Large intestine (tissue), 12 donors: ENCODE results near the gene TAF12. TPM values are rescaled to one million over a fixed set of nuclear protein-coding genes. Genes with fewer than 3 reads are reported as not detected.
"Not testable (repeated sequence)": the region's sequence is repeated elsewhere in the genome, so short reads cannot be mapped to it uniquely, and the experiment has no call there.

ENCODE experiments used
- DNase-seq, 2 donors: peaks; one replicate each; pipeline versions ENCODE4 v3.0.0 to v3.0.0-alpha.2; 2013
- H3K27ac ChIP-seq: one replicate; pipeline ENCODE4 v1.5.1; 2013; ENCODE audit warnings: low read length
- H3K27me3 ChIP-seq: 2 replicates; pipeline ENCODE4 v1.6.1; 2013; ENCODE audit warnings: low read length; ENCODE audit not compliant: control insufficient read depth, insufficient read depth
- H3K36me3 ChIP-seq: 2 replicates; pipeline ENCODE4 v1.6.1; 2013; ENCODE audit warnings: low read length; ENCODE audit not compliant: control insufficient read depth, insufficient read depth
- H3K4me1 ChIP-seq: one replicate; pipeline ENCODE4 v1.6.1; 2013; ENCODE audit warnings: low read length; ENCODE audit not compliant: control insufficient read depth, insufficient read depth
- H3K4me3 ChIP-seq: one replicate; pipeline ENCODE4 v1.5.1; 2013; ENCODE audit warnings: low read length
- H3K9me3 ChIP-seq: one replicate; pipeline ENCODE4 v1.6.1; 2013; ENCODE audit warnings: mild to moderate bottlenecking, low read depth, low read length, moderate library complexity; ENCODE audit not compliant: control insufficient read depth
- WGBS: methylation state at CpG from one replicate; pipeline ENCODE4 v1.1.5; 2013; ENCODE audit warnings: low lambda C conversion rate; ENCODE audit not compliant: insufficient coverage; 5-methylcytosine and 5-hydroxymethylcytosine counted together
- long read RNA-seq, 11 donors: transcript quantifications; one replicate each; lab custom pipeline, GENCODE V29; 2026
- polyA plus RNA-seq: library from polyadenylated mRNA; unstranded; fragments of 120-200 nt; gene quantifications from one replicate; pipeline ENCODE4 v1.2.1, GENCODE V29; 2013

The TAF12 gene
- 27.5 TPM for polyA plus RNA-seq
- long read RNA-seq, donor 1, transcript TAF12-202 (6 exons, 1,334 nt): major isoform, 10 of 11 reads
- long read RNA-seq, donor 1, partial matches to known transcripts: 0 of 11 reads
- long read RNA-seq, donor 1, other reads (novel, unspliced or antisense): 0 of 11 reads
- long read RNA-seq, donor 2, transcript TAF12-202 (6 exons, 1,334 nt): major isoform, 10 of 128 reads
- long read RNA-seq, donor 2, partial matches to known transcripts: 118 of 128 reads
- long read RNA-seq, donor 2, other reads (novel, unspliced or antisense): 0 of 128 reads
- long read RNA-seq, donor 3: 0 reads
- long read RNA-seq, donor 4, partial matches to known transcripts: 0 of 1 reads
- long read RNA-seq, donor 4, other reads (novel, unspliced or antisense): 0 of 1 reads
- long read RNA-seq, donor 5, transcript TAF12-202 (6 exons, 1,334 nt): major isoform, 8 of 14 reads
- long read RNA-seq, donor 5, partial matches to known transcripts: 6 of 14 reads
- long read RNA-seq, donor 5, other reads (novel, unspliced or antisense): 0 of 14 reads
- long read RNA-seq, donor 6, transcript TAF12-202 (6 exons, 1,334 nt): major isoform, 18 of 18 reads
- long read RNA-seq, donor 6, partial matches to known transcripts: 0 of 18 reads
- long read RNA-seq, donor 6, other reads (novel, unspliced or antisense): 0 of 18 reads
- long read RNA-seq, donor 7, transcript TAF12-202 (6 exons, 1,334 nt): major isoform, 7 of 7 reads
- long read RNA-seq, donor 7, partial matches to known transcripts: 0 of 7 reads
- long read RNA-seq, donor 7, other reads (novel, unspliced or antisense): 0 of 7 reads
- long read RNA-seq, donor 8, transcript TAF12-202 (6 exons, 1,334 nt): major isoform, 14 of 75 reads
- long read RNA-seq, donor 8, partial matches to known transcripts: 61 of 75 reads
- long read RNA-seq, donor 8, other reads (novel, unspliced or antisense): 0 of 75 reads
- long read RNA-seq, donor 9, transcript TAF12-202 (6 exons, 1,334 nt): major isoform, 15 of 15 reads
- long read RNA-seq, donor 9, partial matches to known transcripts: 0 of 15 reads
- long read RNA-seq, donor 9, other reads (novel, unspliced or antisense): 0 of 15 reads
- long read RNA-seq, donor 10, transcript TAF12-202 (6 exons, 1,334 nt): major isoform, 23 of 92 reads
- long read RNA-seq, donor 10, partial matches to known transcripts: 69 of 92 reads
- long read RNA-seq, donor 10, other reads (novel, unspliced or antisense): 0 of 92 reads
- long read RNA-seq, donor 11, transcript TAF12-202 (6 exons, 1,334 nt): major isoform, 10 of 10 reads
- long read RNA-seq, donor 11, partial matches to known transcripts: 0 of 10 reads
- long read RNA-seq, donor 11, other reads (novel, unspliced or antisense): 0 of 10 reads

- WGBS: no CpG with 5 or more reads among the region's 49 CpGs
- H3K27ac ChIP-seq: peak within 1 kb of the TSS; percentile 84
- H3K4me1 ChIP-seq: peaks cover 9% of the 10 kb centered on the region
- H3K36me3 ChIP-seq: no peaks in the 10 kb centered on the region
- H3K4me3 ChIP-seq: peak within 1 kb of the TSS; percentile 59
- H3K27me3 ChIP-seq: no peaks in the 10 kb centered on the region
- DNase-seq: peak; percentile 97 to 98
- H3K9me3 ChIP-seq: no peaks in the 10 kb centered on the region
Measured at GRCh38 chr1:28642847-28643635, at the start of gene TAF12. Gene TAF12, minus strand, starts transcription at chr1:28643067. Its CDS starts 20,986 bp downstream, at chr1:28622081.

GRCh38 chr1:28691627-28692026 lies 48.8 kb upstream of the TAF12 start:
- H3K36me3 ChIP-seq: peaks cover 30% of the 10 kb centered on the region
- H3K27ac ChIP-seq, H3K4me1 ChIP-seq, H3K9me3 ChIP-seq, H3K27me3 ChIP-seq, H3K4me3 ChIP-seq, DNase-seq: not testable (repeated sequence)
- WGBS: no CpG with 5 or more reads among the region's 1 CpG

GRCh38 chr1:28684937-28685336 lies 42.1 kb upstream of the TAF12 start:
- no peak for DNase-seq
- Histone ChIP-seq H3K9me3 (no peaks in the 10 kb centered on the region), H3K27ac (no peak overlapping the region), H3K36me3 (peaks cover 22% of the 10 kb centered on the region), H3K4me3 (no peak overlapping the region), H3K27me3 (no peaks in the 10 kb centered on the region), H3K4me1 (no peaks in the 10 kb centered on the region)
- no CpG with 5 or more reads among the region's 4 CpGs for WGBS

DNA sequence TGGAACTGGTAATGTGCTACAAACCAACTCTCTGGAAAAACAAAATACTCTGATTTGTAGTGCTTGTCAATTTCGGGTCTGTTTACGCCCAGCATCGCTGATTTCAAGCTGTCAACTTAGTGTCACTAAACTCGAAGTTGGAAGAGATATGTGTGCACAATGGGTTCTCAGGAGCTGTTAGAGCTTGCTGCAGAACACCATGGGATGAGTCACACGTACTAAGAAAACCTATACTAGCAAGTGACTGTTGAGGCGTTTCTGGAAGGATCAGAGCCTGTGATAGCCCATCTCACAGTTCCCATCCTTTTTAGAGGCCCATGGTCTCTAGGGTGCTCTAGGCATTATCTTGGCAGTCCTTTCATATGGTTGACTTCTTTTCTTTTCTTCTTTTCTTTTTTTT lies 40.0 kb upstream of the TAF12 start:
- Histone ChIP-seq H3K27me3 (no peaks in the 10 kb centered on the region), H3K4me1 (no peaks in the 10 kb centered on the region), H3K36me3 (peaks cover 20% of the 10 kb centered on the region), H3K4me3 (no peak overlapping the region), H3K27ac (no peak overlapping the region), H3K9me3 (no peaks in the 10 kb centered on the region)
- 80% methylated on average over 1 of the region's 6 CpGs for WGBS
- no peak for DNase-seq

DNA sequence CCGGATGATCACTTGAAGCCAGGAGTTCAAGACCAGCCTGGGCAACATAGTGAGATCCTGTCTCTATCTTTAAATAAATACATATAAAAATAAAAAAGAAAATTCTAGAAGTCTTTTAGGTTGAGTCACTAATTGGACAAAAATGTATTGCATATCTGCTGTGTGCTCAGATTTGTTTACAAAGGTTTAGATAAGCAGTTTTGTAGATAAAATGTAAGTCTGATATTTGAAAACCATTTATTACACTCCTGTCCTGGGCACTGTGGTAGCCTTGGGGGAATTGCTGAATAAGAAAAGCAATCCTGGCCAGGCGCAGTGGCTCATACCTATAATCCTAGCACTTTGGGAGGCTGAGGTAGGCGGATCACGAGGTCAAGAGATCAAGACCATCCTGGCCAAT lies 37.3 kb upstream of the TAF12 start:
- H3K9me3 ChIP-seq: no peaks in the 10 kb centered on the region
- H3K27ac ChIP-seq: no peak overlapping the region
- H3K4me3 ChIP-seq: no peak overlapping the region
- peaks cover 14% of the 10 kb centered on the region for H3K36me3 ChIP-seq
- H3K27me3 ChIP-seq: no peaks in the 10 kb centered on the region
- DNase-seq: no peak
- WGBS: no CpG with 5 or more reads among the region's 4 CpGs
- H3K4me1 ChIP-seq: no peaks in the 10 kb centered on the region

DNA sequence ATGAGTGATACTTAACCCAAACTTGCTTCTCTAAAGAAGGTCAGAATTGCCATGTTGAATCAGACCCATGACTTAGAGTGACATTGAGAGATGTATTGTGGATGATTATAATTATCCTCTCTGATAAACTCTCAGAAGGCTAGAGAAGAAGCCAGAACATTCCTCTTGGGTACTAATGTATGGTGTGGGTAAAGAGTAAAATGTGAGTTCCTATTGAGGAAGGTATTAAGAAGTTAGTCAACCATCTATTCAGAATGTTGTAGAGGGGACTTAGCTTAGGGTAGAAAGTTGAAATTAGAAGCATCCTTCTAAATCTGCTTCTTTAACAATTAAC lies 33.0 kb upstream of the TAF12 start:
- no peak for DNase-seq
- Histone ChIP-seq H3K27me3 (no peaks in the 10 kb centered on the region), H3K4me3 (no peak overlapping the region), H3K36me3 (no peaks in the 10 kb centered on the region), H3K27ac (no peak overlapping the region), H3K4me1 (no peaks in the 10 kb centered on the region), H3K9me3 (no peaks in the 10 kb centered on the region)

GRCh38 chr1:28672971-28673370 lies 30.1 kb upstream of the TAF12 start:
- H3K4me1 ChIP-seq, H3K9me3 ChIP-seq, H3K27ac ChIP-seq, H3K27me3 ChIP-seq, H3K4me3 ChIP-seq, DNase-seq, H3K36me3 ChIP-seq: not testable (repeated sequence)
- 100% methylated on average over 1 of the region's 15 CpGs for WGBS

DNA sequence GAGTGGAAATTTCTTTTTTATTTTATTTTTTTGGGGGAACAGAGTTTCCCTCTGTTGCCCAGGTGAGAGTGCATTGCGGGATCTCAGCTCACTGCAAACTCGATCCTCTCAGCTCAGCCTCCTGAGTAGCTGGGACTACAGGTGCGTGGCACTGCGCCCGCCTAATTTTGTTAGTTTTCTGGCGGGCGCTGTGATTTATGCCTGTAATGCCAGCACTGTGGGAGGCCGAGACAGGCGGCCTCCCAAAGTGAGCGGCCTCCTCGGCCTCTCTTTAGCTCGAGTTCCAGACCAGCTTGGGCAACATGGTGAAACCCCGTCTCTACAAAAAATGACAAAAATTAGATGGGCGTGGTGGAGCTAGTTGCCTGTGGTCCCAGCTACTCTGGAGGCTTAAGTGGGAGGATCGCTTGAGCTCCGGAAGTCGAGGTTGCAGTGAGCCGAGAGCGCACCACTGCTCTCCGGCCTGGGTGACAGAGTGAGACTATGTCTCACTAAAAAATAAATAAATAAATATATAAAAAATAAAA lies 28.4 kb upstream of the TAF12 start:
- DNase-seq: no peak
- H3K36me3 ChIP-seq: no peaks in the 10 kb centered on the region
- 100% methylated on average over 4 of the region's 20 CpGs for WGBS
- no peak overlapping the region for H3K27ac ChIP-seq
- H3K4me1 ChIP-seq: peaks cover 8% of the 10 kb centered on the region
- H3K9me3 ChIP-seq: no peaks in the 10 kb centered on the region
- no peaks in the 10 kb centered on the region for H3K27me3 ChIP-seq
- no peak overlapping the region for H3K4me3 ChIP-seq

DNA sequence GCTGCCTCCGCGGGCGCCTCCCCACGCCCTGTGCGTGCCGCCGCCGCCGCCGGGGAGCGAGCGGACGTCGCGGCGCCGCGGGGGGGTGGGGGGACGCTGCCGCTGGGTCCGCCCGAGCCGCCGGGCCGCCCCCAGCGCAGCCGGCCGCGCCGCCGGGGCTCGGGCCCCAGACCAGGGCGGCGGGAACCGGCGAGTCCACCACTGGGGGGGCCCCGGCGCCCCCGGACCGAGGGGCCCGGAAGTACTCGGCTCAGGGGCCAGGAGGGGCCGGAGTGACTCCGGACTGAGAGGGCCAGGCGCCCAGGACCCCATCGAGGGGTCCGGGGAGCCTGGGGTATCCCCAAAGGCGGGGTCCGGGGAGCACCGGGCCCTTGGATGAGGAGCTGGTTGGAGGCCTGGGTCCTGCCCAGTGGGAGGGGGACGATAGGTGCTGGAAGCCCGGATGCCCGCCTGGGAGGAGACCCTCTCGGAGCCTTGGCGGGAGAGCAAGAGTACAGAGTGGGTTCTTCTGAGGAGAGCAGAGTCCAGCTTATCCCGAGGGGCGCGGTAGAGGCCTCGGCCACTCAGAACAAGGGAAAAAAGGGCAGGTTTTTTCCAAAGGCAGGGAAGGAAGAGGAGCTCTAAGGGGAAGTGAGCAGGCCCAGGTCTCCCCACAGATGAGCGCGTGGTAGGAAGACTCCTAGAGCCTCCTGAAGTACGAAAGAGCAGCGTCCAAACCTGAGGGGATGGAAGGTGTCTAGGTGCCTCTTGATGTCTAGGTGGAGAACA lies 26.3 kb upstream of the TAF12 start:
- Histone ChIP-seq H3K27ac (peak overlapping the region; percentile 100), H3K4me3 (peak overlapping the region; percentile 92), H3K9me3 (no peaks in the 10 kb centered on the region), H3K27me3 (no peaks in the 10 kb centered on the region), H3K4me1 (peaks cover 8% of the 10 kb centered on the region), H3K36me3 (no peaks in the 10 kb centered on the region)
- WGBS: no CpG with 5 or more reads among the region's 63 CpGs
- peak; percentile 46 to 81 for DNase-seq
